ENCODE results near the gene SERBP1.

DNA sequence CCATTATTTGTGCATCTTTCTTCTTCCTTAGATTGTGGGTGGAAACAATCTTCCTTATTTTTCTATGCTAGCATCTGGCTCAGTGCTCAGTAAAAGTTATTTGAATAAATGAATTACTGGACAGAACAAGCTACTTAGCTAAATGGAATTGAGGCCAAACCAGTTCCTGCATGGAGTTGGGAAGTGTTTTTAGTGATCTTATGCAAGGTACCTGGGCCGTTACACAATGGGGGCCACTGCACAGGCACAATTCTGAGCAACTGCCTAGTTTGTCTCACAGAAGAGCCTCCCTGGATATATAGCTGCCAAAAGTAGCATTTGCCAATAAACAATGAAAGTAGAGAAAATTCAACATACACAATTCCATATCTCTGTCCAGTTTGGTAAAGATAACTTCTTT is 27.0 kb upstream of the SERBP1 start:
- TF ChIP-seq CTCF (IDR thresholded peaks at IDR 0.05) (no peak), POLR2AphosphoS5 (IDR thresholded peaks at IDR 0.05; ENCODE audit: low read depth, low read length) (no peak), REST (IDR thresholded peaks at IDR 0.05; ENCODE audit: insufficient read depth in 1 of 2, low read depth in 2 of 2, low read length in 1 of 2) (no peak)

All from Panc1 (cell line).